Mesenchymal stem cell (in vitro differentiated cells and primary cell): Measurements from ENCODE around the gene GPHA2.

Experiments
- DNase-seq: peaks from one replicate; pipeline ENCODE4 v3.0.0-alpha.2; 2013
- H2AFZ ChIP-seq: one replicate; pipeline ENCODE4 v1.6.1; 2013; ENCODE audit warnings: low read depth, mild to moderate bottlenecking, control low read depth, inconsistent platforms, low read length, moderate library complexity
- H2AK5ac ChIP-seq: 2 replicates; pipeline ENCODE4 v1.6.1; 2013; ENCODE audit warnings: low read length, moderate library complexity, mild to moderate bottlenecking, inconsistent platforms; ENCODE audit not compliant: severe bottlenecking
- H2BK120ac ChIP-seq: one replicate; pipeline ENCODE4 v1.6.1; 2013; ENCODE audit warnings: low read depth, mild to moderate bottlenecking, inconsistent platforms, low read length, moderate library complexity
- H2BK12ac ChIP-seq, 2 experiments: one replicate each; pipeline ENCODE4 v1.6.1; 2013; ENCODE audit warnings: inconsistent platforms in 2 of 2, low read length in 2 of 2, mild to moderate bottlenecking in 2 of 2, moderate library complexity in 2 of 2, control low read depth in 1 of 2
- H2BK15ac ChIP-seq: one replicate; pipeline ENCODE4 v1.6.1; 2013; ENCODE audit warnings: mild to moderate bottlenecking, low read depth, inconsistent platforms; ENCODE audit not compliant: poor library complexity, severe bottlenecking
- H2BK5ac ChIP-seq: 2 replicates; pipeline ENCODE4 v1.6.1; 2013; ENCODE audit warnings: low read depth, mild to moderate bottlenecking, low read length, control low read depth, inconsistent platforms; ENCODE audit not compliant: poor library complexity, severe bottlenecking
- H3K14ac ChIP-seq, 2 experiments: one replicate each; pipeline ENCODE4 v1.6.1; 2013; ENCODE audit warnings: inconsistent platforms in 2 of 2, low read length in 2 of 2, control low read depth in 1 of 2, mild to moderate bottlenecking in 1 of 2, moderate library complexity in 1 of 2
- H3K18ac ChIP-seq, 2 experiments: one replicate each; pipeline ENCODE4 v1.6.1; 2013; ENCODE audit warnings: inconsistent platforms in 2 of 2, low read length in 2 of 2, control low read depth in 1 of 2, low read depth in 1 of 2, mild to moderate bottlenecking in 1 of 2
- H3K23ac ChIP-seq, 2 experiments: one replicate each; pipeline ENCODE4 v1.6.1; 2013; ENCODE audit warnings: inconsistent platforms in 2 of 2, low read length in 2 of 2, mild to moderate bottlenecking in 2 of 2, moderate library complexity in 2 of 2, control low read depth in 1 of 2
- H3K27ac ChIP-seq: 2 replicates; pipeline ENCODE4 v1.5.1; 2013; ENCODE audit warnings: mild to moderate bottlenecking, moderate library complexity, low read length, control low read depth, inconsistent platforms; ENCODE audit not compliant: poor library complexity, severe bottlenecking
- H3K27me3 ChIP-seq, 2 experiments: 2 replicates each; pipeline versions ENCODE4 v1.6.1 to v1.7.0; 2013; ENCODE audit warnings: low read length in 2 of 2, mild to moderate bottlenecking in 2 of 2, moderate library complexity in 2 of 2, control low read depth in 1 of 2, inconsistent platforms in 1 of 2; ENCODE audit not compliant: control insufficient read depth in 1 of 2, insufficient read depth in 1 of 2
- H3K36me3 ChIP-seq, 2 experiments: 2 replicates each; pipeline versions ENCODE4 v1.6.1 to v1.7.0; 2013; ENCODE audit warnings: low read length in 2 of 2, control low read depth in 1 of 2, inconsistent platforms in 1 of 2, low read depth in 1 of 2, mild to moderate bottlenecking in 1 of 2; ENCODE audit not compliant: insufficient read depth in 2 of 2, control insufficient read depth in 1 of 2
- H3K4ac ChIP-seq, 2 experiments: one replicate each; pipeline ENCODE4 v1.6.1; 2013; ENCODE audit warnings: inconsistent platforms in 2 of 2, low read length in 2 of 2, mild to moderate bottlenecking in 2 of 2, moderate library complexity in 2 of 2, control low read depth in 1 of 2, low read depth in 1 of 2
- H3K4me1 ChIP-seq: 2 replicates; pipeline ENCODE4 v1.6.1; 2013; ENCODE audit warnings: low read depth, low read length, control low read depth; ENCODE audit not compliant: control insufficient read depth, insufficient read depth
- H3K4me2 ChIP-seq: 2 replicates; pipeline ENCODE4 v1.6.1; 2013; ENCODE audit warnings: low read length, mild to moderate bottlenecking, inconsistent platforms; ENCODE audit not compliant: poor library complexity, severe bottlenecking
- H3K4me3 ChIP-seq, 2 experiments: 2 replicates each; pipeline versions ENCODE4 v1.5.1 to v1.7.0; 2013; ENCODE audit warnings: low read length in 2 of 2, mild to moderate bottlenecking in 2 of 2, control low read depth in 1 of 2, low read depth in 1 of 2; ENCODE audit not compliant: insufficient read depth in 1 of 2
- H3K79me1 ChIP-seq: replicated peaks from 2 replicates; pipeline ENCODE4 v1.6.1; 2013; ENCODE audit warnings: mild to moderate bottlenecking, control low read depth, low read length, inconsistent platforms; ENCODE audit not compliant: poor library complexity, severe bottlenecking
- H3K9ac ChIP-seq: 2 replicates; pipeline ENCODE4 v1.7.0; 2013; ENCODE audit warnings: mild to moderate bottlenecking, low read length, moderate library complexity
- H3K9me3 ChIP-seq: 2 replicates; pipeline ENCODE4 v1.7.0; 2013; ENCODE audit warnings: mild to moderate bottlenecking, low read length; ENCODE audit not compliant: control insufficient read depth
- H4K8ac ChIP-seq: one replicate; pipeline ENCODE4 v1.6.1; 2013; ENCODE audit warnings: inconsistent platforms, mild to moderate bottlenecking, low read length, moderate library complexity
- H4K91ac ChIP-seq: one replicate; pipeline ENCODE4 v1.6.1; 2013; ENCODE audit warnings: mild to moderate bottlenecking, low read length, inconsistent platforms
- WGBS: methylation state at CpG from one replicate; pipeline ENCODE4 v1.1.7; 2013; ENCODE audit warnings: mixed read lengths; 5-methylcytosine and 5-hydroxymethylcytosine counted together

The GPHA2 gene

GRCh38 chr11:64918017-64918416 lies 17.7 kb downstream of the GPHA2 start:
- DNase-seq, result peak; percentile 68
- H3K9ac ChIP-seq, result peak overlapping the region; percentile 93
- no peak overlapping the region for H3K4ac ChIP-seq
- no peak overlapping the region for H2BK15ac ChIP-seq
- no peaks in the 10 kb centered on the region for H3K27me3 ChIP-seq
- H3K9me3 ChIP-seq, result no peaks in the 10 kb centered on the region
- H4K91ac ChIP-seq, result no peak overlapping the region
- WGBS, result 22% methylated on average over 4 of the region's 4 CpGs
- H2AFZ ChIP-seq, result no peak overlapping the region
- H2AK5ac ChIP-seq, result no peak overlapping the region
- H2BK120ac ChIP-seq, result no peak overlapping the region
- H3K14ac ChIP-seq, result no peak overlapping the region
- H3K27ac ChIP-seq, result peak overlapping the region; percentile 75
- H4K8ac ChIP-seq, result no peak overlapping the region
- H3K18ac ChIP-seq, result no peak overlapping the region
- peaks cover 15% of the 10 kb centered on the region in 2 experiments for H3K36me3 ChIP-seq
- peaks cover 26% of the 10 kb centered on the region for H3K79me1 ChIP-seq
- no peak overlapping the region for H3K23ac ChIP-seq
- peak overlapping the region; percentile 65 for H3K4me2 ChIP-seq
- no peak overlapping the region for H2BK12ac ChIP-seq
- H3K4me3 ChIP-seq, result peak overlapping the region in 1 of 2 experiments; percentile 80
- H3K4me1 ChIP-seq, result peaks cover 16% of the 10 kb centered on the region
- H2BK5ac ChIP-seq, result no peak overlapping the region

- Histone ChIP-seq H3K4ac (no peak overlapping the region), H3K27ac (peak overlapping the region; percentile 75), H2AFZ (no peak overlapping the region), H3K9me3 (no peaks in the 10 kb centered on the region), H4K91ac (no peak overlapping the region), H3K9ac (peak overlapping the region; percentile 93), H3K14ac (no peak overlapping the region), H3K27me3 (no peaks in the 10 kb centered on the region), H3K23ac (no peak overlapping the region), H2BK15ac (no peak overlapping the region), H2BK12ac (no peak overlapping the region), H3K79me1 (peaks cover 26% of the 10 kb centered on the region), H3K4me2 (peak overlapping the region; percentile 65), H3K4me1 (peaks cover 16% of the 10 kb centered on the region), H3K4me3 (peak overlapping the region in 1 of 2 experiments; percentile 80), H3K36me3 (peaks cover 19% of the 10 kb centered on the region in 2 experiments), H4K8ac (no peak overlapping the region), H2BK120ac (no peak overlapping the region), H2BK5ac (no peak overlapping the region), H3K18ac (no peak overlapping the region), H2AK5ac (no peak overlapping the region)
- 14% methylated on average over 4 of the region's 6 CpGs for WGBS
- no peak for DNase-seq
These were observed 18.1 kb downstream of the GPHA2 start for GRCh38 chr11:64917663-64917995.

GRCh38 chr11:64916775-64917662 lies 18.7 kb downstream of the GPHA2 start, which contains the start of gene ATG2A:
TSS of gene ATG2A (minus strand) at chr11:64917209. CDS start at chr11:64917135, 74 bp downstream.
- H2BK120ac ChIP-seq, result peak within 1 kb of the TSS; percentile 39
- peaks cover 16% of the 10 kb centered on the region for H3K4me1 ChIP-seq
- H4K8ac ChIP-seq, result peak within 1 kb of the TSS; percentile 52
- H3K27me3 ChIP-seq, result no peaks in the 10 kb centered on the region
- H2BK12ac ChIP-seq, result peak within 1 kb of the TSS in 1 of 2 experiments; percentile 96
- H3K14ac ChIP-seq, result peak within 1 kb of the TSS in 1 of 2 experiments; percentile 93
- H3K23ac ChIP-seq, result peak within 1 kb of the TSS in 1 of 2 experiments; percentile 70
- under 1% methylated on average over 57 of the region's 57 CpGs for WGBS
- peak within 1 kb of the TSS; percentile 79 for H2AFZ ChIP-seq
- peaks cover 26% of the 10 kb centered on the region for H3K79me1 ChIP-seq
- no peaks in the 10 kb centered on the region for H3K9me3 ChIP-seq
- H3K27ac ChIP-seq, result peak within 1 kb of the TSS; percentile 75
- peak within 1 kb of the TSS; percentile 6 for H2BK15ac ChIP-seq
- H3K4me3 ChIP-seq, result peak within 1 kb of the TSS; percentile 87 to 100
- H3K4me2 ChIP-seq, result peak within 1 kb of the TSS; percentile 90
- peak within 1 kb of the TSS; percentile 25 to 92 for H3K4ac ChIP-seq
- peak; percentile 100 for DNase-seq
- H3K36me3 ChIP-seq, result peaks cover 23% of the 10 kb centered on the region in 2 experiments
- peak within 1 kb of the TSS; percentile 75 to 95 for H3K18ac ChIP-seq
- H3K9ac ChIP-seq, result peak within 1 kb of the TSS; percentile 98
- peak within 1 kb of the TSS; percentile 15 for H2AK5ac ChIP-seq
- peak within 1 kb of the TSS; percentile 77 for H4K91ac ChIP-seq
- no peak within 1 kb of the TSS for H2BK5ac ChIP-seq

GRCh38 chr11:64916040-64916774 lies 19.5 kb downstream of the GPHA2 start:
- Histone ChIP-seq H3K4me3 (peak overlapping the region; percentile 87 to 100), H3K23ac (peak overlapping the region in 1 of 2 experiments; percentile 70), H3K79me1 (peaks cover 26% of the 10 kb centered on the region), H2AK5ac (peak overlapping the region; percentile 15), H3K4me1 (peaks cover 16% of the 10 kb centered on the region), H3K9me3 (no peaks in the 10 kb centered on the region), H3K27me3 (no peaks in the 10 kb centered on the region), H2BK12ac (peak overlapping the region in 1 of 2 experiments; percentile 39), H3K4me2 (peak overlapping the region; percentile 90), H3K36me3 (peaks cover 30 to 31% of the 10 kb centered on the region in 2 experiments), H2AFZ (peak overlapping the region; percentile 79), H3K27ac (no peak overlapping the region), H2BK5ac (no peak overlapping the region), H3K4ac (peak overlapping the region; percentile 25 to 74), H2BK120ac (no peak overlapping the region), H2BK15ac (no peak overlapping the region), H3K9ac (peak overlapping the region; percentile 98), H3K18ac (peak overlapping the region; percentile 46 to 95), H4K8ac (peak overlapping the region; percentile 53), H3K14ac (peak overlapping the region in 1 of 2 experiments; percentile 93), H4K91ac (no peak overlapping the region)
- DNase-seq, result peak; percentile 66
- 10% methylated on average over 19 of the region's 23 CpGs for WGBS
